Vagina (tissue), 2 donors: ENCODE measurements around the gene GPR17.

Experiments used
- POLR2A ChIP-seq, 2 donors: fragments of 450-650 bp; IDR thresholded peaks; one replicate each; pipeline ENCODE4 v1.6.1; 2017; ENCODE audit warnings: antibody characterized with exemption in 2 of 2, mild to moderate bottlenecking in 2 of 2, moderate library complexity in 2 of 2
- POLR2AphosphoS5 ChIP-seq, 2 donors: sonication (generic); formaldehyde crosslinking; IDR thresholded peaks; one replicate each; pipeline ENCODE4 v1.9.0; 2017; ENCODE audit warnings: antibody characterized with exemption in 2 of 2, mild to moderate bottlenecking in 2 of 2, low read depth in 1 of 2; ENCODE audit not compliant: insufficient read depth in 1 of 2
- TF ChIP-seq, protein P1 (sequence below), 3 experiments: fragments of 450-650 bp in 2 of 3; fragments of 200-600 bp in 1 of 3; sonication (generic) in 1 of 3; IDR thresholded peaks; one replicate each; pipeline ENCODE4 v1.5.1; 2017 to 2019; ENCODE audit warnings: antibody characterized with exemption in 3 of 3, mild to moderate bottlenecking in 2 of 3, moderate library complexity in 2 of 3

DNA sequence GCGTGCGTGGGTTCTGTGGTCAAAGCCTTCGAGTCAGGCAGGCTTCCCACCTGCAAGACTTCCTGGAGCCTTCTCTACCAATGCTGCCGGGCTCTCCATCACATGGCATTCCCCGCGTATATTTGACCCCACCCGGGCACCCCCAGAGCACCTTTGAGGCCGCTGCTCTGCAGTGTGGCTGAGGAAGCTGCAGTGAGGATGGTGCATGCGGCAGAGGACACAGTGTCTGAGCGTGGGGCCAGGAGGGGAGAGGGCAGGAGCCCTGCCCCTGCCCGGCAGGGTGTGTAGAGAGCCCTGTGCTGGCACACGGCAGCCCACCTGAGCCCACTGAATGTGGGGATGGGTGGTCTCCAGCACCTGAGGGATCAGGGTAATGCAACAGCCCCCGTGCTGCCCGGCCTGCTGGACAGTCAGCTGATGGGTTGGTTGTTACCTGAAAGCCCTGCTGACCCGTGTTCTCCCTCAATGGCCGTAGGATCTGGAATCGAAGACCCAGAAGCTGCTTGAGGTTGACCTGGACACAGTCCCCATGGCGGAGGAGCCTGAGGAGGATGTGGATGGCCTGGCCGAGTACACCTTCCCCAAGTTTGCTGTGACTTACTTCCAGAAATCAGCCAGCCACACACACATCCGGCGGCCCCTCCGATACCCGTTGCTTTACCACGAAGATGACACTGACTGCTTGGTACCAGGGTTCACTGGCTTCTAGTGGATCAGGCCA is 36.8 kb upstream of the GPR17 start:
- TF ChIP-seq POLR2A (IDR thresholded peaks at IDR 0.05) (no peak), POLR2AphosphoS5 (IDR thresholded peaks at IDR 0.05; ENCODE audit: insufficient read depth in 1 of 2, low read depth in 1 of 2) (no peak)
- TF ChIP-seq, protein P1, sequence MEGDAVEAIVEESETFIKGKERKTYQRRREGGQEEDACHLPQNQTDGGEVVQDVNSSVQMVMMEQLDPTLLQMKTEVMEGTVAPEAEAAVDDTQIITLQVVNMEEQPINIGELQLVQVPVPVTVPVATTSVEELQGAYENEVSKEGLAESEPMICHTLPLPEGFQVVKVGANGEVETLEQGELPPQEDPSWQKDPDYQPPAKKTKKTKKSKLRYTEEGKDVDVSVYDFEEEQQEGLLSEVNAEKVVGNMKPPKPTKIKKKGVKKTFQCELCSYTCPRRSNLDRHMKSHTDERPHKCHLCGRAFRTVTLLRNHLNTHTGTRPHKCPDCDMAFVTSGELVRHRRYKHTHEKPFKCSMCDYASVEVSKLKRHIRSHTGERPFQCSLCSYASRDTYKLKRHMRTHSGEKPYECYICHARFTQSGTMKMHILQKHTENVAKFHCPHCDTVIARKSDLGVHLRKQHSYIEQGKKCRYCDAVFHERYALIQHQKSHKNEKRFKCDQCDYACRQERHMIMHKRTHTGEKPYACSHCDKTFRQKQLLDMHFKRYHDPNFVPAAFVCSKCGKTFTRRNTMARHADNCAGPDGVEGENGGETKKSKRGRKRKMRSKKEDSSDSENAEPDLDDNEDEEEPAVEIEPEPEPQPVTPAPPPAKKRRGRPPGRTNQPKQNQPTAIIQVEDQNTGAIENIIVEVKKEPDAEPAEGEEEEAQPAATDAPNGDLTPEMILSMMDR (IDR thresholded peaks at IDR 0.05): no peak
